ENCODE measurements around the gene RNF31. TPM values are rescaled to one million over a fixed set of nuclear protein-coding genes. Genes with fewer than 3 reads are reported as not detected.

RNF31 gene
- total and polyA plus RNA-seq, 2 of the 13 experiments (the other 11 are each of a cell fraction or from before 2014, with no cell fraction given) = 48.2 to 86.8 TPM

DNA sequence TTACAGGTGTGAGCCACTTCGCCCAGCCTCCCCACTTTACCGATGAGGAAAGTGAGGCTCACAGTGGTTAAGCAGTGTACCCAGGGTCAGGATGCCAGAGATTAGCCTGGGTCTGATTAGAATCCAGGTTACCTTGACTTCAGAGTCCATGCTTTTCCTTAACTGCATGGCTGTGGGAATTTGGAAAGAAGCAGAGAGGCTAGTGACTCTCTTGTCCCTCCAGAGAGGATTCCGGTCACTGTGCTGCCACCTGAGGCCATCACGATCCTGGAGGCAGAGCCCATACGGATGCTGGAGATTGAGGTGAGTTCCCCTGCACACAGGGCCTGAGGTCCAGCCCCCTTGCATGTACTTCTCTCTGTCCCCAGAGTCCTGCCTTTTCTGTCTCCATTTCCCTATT lies 29.3 kb downstream of the RNF31 start (continued):
- TF ChIP-seq, protein P1, sequence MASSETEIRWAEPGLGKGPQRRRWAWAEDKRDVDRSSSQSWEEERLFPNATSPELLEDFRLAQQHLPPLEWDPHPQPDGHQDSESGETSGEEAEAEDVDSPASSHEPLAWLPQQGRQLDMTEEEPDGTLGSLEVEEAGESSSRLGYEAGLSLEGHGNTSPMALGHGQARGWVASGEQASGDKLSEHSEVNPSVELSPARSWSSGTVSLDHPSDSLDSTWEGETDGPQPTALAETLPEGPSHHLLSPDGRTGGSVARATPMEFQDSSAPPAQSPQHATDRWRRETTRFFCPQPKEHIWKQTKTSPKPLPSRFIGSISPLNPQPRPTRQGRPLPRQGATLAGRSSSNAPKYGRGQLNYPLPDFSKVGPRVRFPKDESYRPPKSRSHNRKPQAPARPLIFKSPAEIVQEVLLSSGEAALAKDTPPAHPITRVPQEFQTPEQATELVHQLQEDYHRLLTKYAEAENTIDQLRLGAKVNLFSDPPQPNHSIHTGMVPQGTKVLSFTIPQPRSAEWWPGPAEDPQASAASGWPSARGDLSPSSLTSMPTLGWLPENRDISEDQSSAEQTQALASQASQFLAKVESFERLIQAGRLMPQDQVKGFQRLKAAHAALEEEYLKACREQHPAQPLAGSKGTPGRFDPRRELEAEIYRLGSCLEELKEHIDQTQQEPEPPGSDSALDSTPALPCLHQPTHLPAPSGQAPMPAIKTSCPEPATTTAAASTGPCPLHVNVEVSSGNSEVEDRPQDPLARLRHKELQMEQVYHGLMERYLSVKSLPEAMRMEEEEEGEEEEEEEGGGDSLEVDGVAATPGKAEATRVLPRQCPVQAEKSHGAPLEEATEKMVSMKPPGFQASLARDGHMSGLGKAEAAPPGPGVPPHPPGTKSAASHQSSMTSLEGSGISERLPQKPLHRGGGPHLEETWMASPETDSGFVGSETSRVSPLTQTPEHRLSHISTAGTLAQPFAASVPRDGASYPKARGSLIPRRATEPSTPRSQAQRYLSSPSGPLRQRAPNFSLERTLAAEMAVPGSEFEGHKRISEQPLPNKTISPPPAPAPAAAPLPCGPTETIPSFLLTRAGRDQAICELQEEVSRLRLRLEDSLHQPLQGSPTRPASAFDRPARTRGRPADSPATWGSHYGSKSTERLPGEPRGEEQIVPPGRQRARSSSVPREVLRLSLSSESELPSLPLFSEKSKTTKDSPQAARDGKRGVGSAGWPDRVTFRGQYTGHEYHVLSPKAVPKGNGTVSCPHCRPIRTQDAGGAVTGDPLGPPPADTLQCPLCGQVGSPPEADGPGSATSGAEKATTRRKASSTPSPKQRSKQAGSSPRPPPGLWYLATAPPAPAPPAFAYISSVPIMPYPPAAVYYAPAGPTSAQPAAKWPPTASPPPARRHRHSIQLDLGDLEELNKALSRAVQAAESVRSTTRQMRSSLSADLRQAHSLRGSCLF (CRISPR knock-in tag; IDR thresholded peaks at IDR 0.05; ENCODE audit: borderline replicate concordance) = no peak
- TF ChIP-seq, protein P2, sequence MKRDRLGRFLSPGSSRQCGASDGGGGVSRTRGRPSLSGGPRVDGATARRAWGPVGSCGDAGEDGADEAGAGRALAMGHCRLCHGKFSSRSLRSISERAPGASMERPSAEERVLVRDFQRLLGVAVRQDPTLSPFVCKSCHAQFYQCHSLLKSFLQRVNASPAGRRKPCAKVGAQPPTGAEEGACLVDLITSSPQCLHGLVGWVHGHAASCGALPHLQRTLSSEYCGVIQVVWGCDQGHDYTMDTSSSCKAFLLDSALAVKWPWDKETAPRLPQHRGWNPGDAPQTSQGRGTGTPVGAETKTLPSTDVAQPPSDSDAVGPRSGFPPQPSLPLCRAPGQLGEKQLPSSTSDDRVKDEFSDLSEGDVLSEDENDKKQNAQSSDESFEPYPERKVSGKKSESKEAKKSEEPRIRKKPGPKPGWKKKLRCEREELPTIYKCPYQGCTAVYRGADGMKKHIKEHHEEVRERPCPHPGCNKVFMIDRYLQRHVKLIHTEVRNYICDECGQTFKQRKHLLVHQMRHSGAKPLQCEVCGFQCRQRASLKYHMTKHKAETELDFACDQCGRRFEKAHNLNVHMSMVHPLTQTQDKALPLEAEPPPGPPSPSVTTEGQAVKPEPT (CRISPR knock-in tag; IDR thresholded peaks at IDR 0.05; ENCODE audit: low read depth) = no peak
- TF ChIP-seq CENPT (CRISPR knock-in tag; IDR thresholded peaks at IDR 0.05; ENCODE audit: low read depth) (no peak), ZFP36 (IDR thresholded peaks at IDR 0.05; ENCODE audit: borderline replicate concordance, low read depth, low read length, partially characterized antibody) (no peak), SP1 (IDR thresholded peaks at IDR 0.05) (no peak), SP1 (CRISPR knock-in tag; IDR thresholded peaks at IDR 0.05) (no peak), KMT2A (CRISPR knock-in tag; IDR thresholded peaks at IDR 0.05) (0 out of 2 replicates have a peak, but pooled peaks have one; percentile 13), HNRNPUL1 (IDR thresholded peaks at IDR 0.05; ENCODE audit: low read depth, low read length) (no peak), FOXM1 (CRISPR knock-in tag; IDR thresholded peaks at IDR 0.05) (no peak), ETV6 (CRISPR knock-in tag; conservative IDR thresholded peaks at IDR 0.05) (no peak)
- TF ChIP-seq, protein P3, sequence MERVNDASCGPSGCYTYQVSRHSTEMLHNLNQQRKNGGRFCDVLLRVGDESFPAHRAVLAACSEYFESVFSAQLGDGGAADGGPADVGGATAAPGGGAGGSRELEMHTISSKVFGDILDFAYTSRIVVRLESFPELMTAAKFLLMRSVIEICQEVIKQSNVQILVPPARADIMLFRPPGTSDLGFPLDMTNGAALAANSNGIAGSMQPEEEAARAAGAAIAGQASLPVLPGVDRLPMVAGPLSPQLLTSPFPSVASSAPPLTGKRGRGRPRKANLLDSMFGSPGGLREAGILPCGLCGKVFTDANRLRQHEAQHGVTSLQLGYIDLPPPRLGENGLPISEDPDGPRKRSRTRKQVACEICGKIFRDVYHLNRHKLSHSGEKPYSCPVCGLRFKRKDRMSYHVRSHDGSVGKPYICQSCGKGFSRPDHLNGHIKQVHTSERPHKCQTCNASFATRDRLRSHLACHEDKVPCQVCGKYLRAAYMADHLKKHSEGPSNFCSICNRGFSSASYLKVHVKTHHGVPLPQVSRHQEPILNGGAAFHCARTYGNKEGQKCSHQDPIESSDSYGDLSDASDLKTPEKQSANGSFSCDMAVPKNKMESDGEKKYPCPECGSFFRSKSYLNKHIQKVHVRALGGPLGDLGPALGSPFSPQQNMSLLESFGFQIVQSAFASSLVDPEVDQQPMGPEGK (CRISPR knock-in tag; IDR thresholded peaks at IDR 0.05) = no peak
- TF ChIP-seq, protein P4, sequence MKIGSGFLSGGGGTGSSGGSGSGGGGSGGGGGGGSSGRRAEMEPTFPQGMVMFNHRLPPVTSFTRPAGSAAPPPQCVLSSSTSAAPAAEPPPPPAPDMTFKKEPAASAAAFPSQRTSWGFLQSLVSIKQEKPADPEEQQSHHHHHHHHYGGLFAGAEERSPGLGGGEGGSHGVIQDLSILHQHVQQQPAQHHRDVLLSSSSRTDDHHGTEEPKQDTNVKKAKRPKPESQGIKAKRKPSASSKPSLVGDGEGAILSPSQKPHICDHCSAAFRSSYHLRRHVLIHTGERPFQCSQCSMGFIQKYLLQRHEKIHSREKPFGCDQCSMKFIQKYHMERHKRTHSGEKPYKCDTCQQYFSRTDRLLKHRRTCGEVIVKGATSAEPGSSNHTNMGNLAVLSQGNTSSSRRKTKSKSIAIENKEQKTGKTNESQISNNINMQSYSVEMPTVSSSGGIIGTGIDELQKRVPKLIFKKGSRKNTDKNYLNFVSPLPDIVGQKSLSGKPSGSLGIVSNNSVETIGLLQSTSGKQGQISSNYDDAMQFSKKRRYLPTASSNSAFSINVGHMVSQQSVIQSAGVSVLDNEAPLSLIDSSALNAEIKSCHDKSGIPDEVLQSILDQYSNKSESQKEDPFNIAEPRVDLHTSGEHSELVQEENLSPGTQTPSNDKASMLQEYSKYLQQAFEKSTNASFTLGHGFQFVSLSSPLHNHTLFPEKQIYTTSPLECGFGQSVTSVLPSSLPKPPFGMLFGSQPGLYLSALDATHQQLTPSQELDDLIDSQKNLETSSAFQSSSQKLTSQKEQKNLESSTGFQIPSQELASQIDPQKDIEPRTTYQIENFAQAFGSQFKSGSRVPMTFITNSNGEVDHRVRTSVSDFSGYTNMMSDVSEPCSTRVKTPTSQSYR (CRISPR knock-in tag; IDR thresholded peaks at IDR 0.05; ENCODE audit: borderline replicate concordance) = no peak
- TF ChIP-seq, protein P5, sequence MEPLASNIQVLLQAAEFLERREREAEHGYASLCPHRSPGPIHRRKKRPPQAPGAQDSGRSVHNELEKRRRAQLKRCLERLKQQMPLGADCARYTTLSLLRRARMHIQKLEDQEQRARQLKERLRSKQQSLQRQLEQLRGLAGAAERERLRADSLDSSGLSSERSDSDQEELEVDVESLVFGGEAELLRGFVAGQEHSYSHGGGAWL (CRISPR knock-in tag; IDR thresholded peaks at IDR 0.05) = no peak
- TF ChIP-seq, protein P6, sequence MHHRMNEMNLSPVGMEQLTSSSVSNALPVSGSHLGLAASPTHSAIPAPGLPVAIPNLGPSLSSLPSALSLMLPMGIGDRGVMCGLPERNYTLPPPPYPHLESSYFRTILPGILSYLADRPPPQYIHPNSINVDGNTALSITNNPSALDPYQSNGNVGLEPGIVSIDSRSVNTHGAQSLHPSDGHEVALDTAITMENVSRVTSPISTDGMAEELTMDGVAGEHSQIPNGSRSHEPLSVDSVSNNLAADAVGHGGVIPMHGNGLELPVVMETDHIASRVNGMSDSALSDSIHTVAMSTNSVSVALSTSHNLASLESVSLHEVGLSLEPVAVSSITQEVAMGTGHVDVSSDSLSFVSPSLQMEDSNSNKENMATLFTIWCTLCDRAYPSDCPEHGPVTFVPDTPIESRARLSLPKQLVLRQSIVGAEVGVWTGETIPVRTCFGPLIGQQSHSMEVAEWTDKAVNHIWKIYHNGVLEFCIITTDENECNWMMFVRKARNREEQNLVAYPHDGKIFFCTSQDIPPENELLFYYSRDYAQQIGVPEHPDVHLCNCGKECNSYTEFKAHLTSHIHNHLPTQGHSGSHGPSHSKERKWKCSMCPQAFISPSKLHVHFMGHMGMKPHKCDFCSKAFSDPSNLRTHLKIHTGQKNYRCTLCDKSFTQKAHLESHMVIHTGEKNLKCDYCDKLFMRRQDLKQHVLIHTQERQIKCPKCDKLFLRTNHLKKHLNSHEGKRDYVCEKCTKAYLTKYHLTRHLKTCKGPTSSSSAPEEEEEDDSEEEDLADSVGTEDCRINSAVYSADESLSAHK (CRISPR knock-in tag; IDR thresholded peaks at IDR 0.05; ENCODE audit: borderline replicate concordance) = no peak

Data from HepG2 (cell line).